Left ventricle myocardium superior (tissue), 1 donor: ENCODE measurements around the gene SLC25A46. TPM values are rescaled to one million over a fixed set of nuclear protein-coding genes. Genes with fewer than 3 reads are reported as not detected.
A peak's percentile ranks its signal among the peaks of the same experiment; 100 is the strongest.
"Not testable (repeated sequence)": the region's sequence is repeated elsewhere in the genome, so short reads cannot be mapped to it uniquely, and the experiment has no call there.

Experiments
- ATAC-seq: fragments of 200-7000 bp; cut with Tn5 transposase; one replicate; pipeline ENCODE4 v1.9.1; 2020; ENCODE audit warnings: mild to moderate bottlenecking, moderate library complexity
- DNase-seq: peaks from one replicate; pipeline ENCODE4 v3.0.0-alpha.2; 2020
- intact Hi-C: fragments of 100-400 bp; cut with micrococcal nuclease; formaldehyde crosslinking; loops from one replicate; pipeline ENCODE4 v1.11.0; 2022
- long read RNA-seq: library from polyadenylated mRNA; unstranded; transcript quantifications from one replicate; pipeline ENCODE4 v2.0.0, GENCODE V29; 2021
- total RNA-seq: library from RNA; stranded (reverse); fragmentation: NEBNext Ultra II Directional; extraction: Animal tissue kit (Norgen Biotek cat#: 25700); gene quantifications from one replicate; pipeline ENCODE4 v1.2.1, GENCODE V29; 2021
- donor health status: DM: no; HTN: yes; CAD: no; lungs with severe emphysema.

Gene SLC25A46
- total RNA-seq = 67.1 TPM
- long read RNA-seq, transcript SLC25A46-201 (8 exons, 2,385 nt) = major isoform, 39 of 46 reads
- long read RNA-seq, partial matches to known transcripts = 1 of 46 reads
- long read RNA-seq, other reads (novel, unspliced or antisense) = 6 of 46 reads

- peak; percentile 99 for ATAC-seq
- intact Hi-C loops = no loop called here
These were observed at the start of gene SLC25A46 for GRCh38 chr5:110738812-110739651. Gene SLC25A46 (plus strand): TSS chr5:110739007. CDS start chr5:110739120, 113 bp downstream.

GRCh38 chr5:110690587-110690986, 48.2 kb upstream of the SLC25A46 start:
- ATAC-seq, intact Hi-C loops, DNase-seq: not testable (repeated sequence)

More at GRCh38 chr5:110738812-110739651, at the start of gene SLC25A46:
- peak; percentile 88 for DNase-seq

- DNase-seq, intact Hi-C loops, ATAC-seq: not testable (repeated sequence)
These were observed 46.1 kb upstream of the SLC25A46 start for GRCh38 chr5:110692669-110693068.

GRCh38 chr5:110702300-110702699, 36.5 kb upstream of the SLC25A46 start:
- intact Hi-C loops = no loop called here
- DNase-seq (no peak), ATAC-seq (no peak)

- intact Hi-C loops = no loop called here
- no peak for ATAC-seq
- DNase-seq = no peak
These were observed 36.1 kb upstream of the SLC25A46 start for GRCh38 chr5:110702704-110703103.

- ATAC-seq (no peak), DNase-seq (no peak)
- intact Hi-C loops = no loop called here
These were observed 35.3 kb upstream of the SLC25A46 start for GRCh38 chr5:110703481-110703880.

- DNase-seq (no peak), ATAC-seq (no peak)
- intact Hi-C loops = no loop called here
These were observed 33.5 kb upstream of the SLC25A46 start for GRCh38 chr5:110705349-110705748.

GRCh38 chr5:110707260-110707844, 31.5 kb upstream of the SLC25A46 start:
- ATAC-seq = no peak
- intact Hi-C loops = no loop called here

GRCh38 chr5:110716247-110717245, 22.3 kb upstream of the SLC25A46 start:
- DNase-seq (no peak), ATAC-seq (no peak)
- intact Hi-C loops = no loop called here

More at GRCh38 chr5:110707260-110707844, 31.5 kb upstream of the SLC25A46 start:
- DNase-seq = no peak

GRCh38 chr5:110718311-110718710, 20.5 kb upstream of the SLC25A46 start:
- intact Hi-C loops = no loop called here
- ATAC-seq (no peak), DNase-seq (no peak)

- peak; percentile 100 for ATAC-seq
- intact Hi-C loops = no loop called here
- peak; percentile 69 for DNase-seq
These were observed 12.4 kb upstream of the SLC25A46 start, which contains the start of gene TMEM232 for GRCh38 chr5:110726249-110727024. Gene TMEM232 (minus strand): TSS chr5:110726671. CDS start chr5:110667352, 59,319 bp downstream.

GRCh38 chr5:110727025-110727314, 11.8 kb upstream of the SLC25A46 start:
- DNase-seq (no peak), ATAC-seq (peak; percentile 63)
- intact Hi-C loops = no loop called here

- intact Hi-C loops, ATAC-seq, DNase-seq: not testable (repeated sequence)
These were observed 7.3 kb upstream of the SLC25A46 start for GRCh38 chr5:110731499-110731898.

- DNase-seq (no peak), ATAC-seq (no peak)
- intact Hi-C loops = no loop called here
These were observed 4.7 kb upstream of the SLC25A46 start for GRCh38 chr5:110734101-110734500.

GRCh38 chr5:110735556-110735955, 3.3 kb upstream of the SLC25A46 start:
- DNase-seq (no peak), ATAC-seq (no peak)
- intact Hi-C loops = no loop called here

GRCh38 chr5:110736753-110737152, 2.1 kb upstream of the SLC25A46 start:
- intact Hi-C loops = no loop called here

GRCh38 chr5:110738503-110738811, 350 bp upstream of the SLC25A46 start:
- ATAC-seq = peak; percentile 73
- DNase-seq = no peak
- intact Hi-C loops = no loop called here

More at GRCh38 chr5:110736753-110737152, 2.1 kb upstream of the SLC25A46 start:
- no peak for ATAC-seq
- DNase-seq = no peak

GRCh38 chr5:110751902-110752762, 13.3 kb downstream of the SLC25A46 start:
- ATAC-seq = no peak
- intact Hi-C loops = no loop called here
- no peak for DNase-seq
